Stimulated activated CD8-positive, alpha-beta memory T cell treated with anti-CD3 and anti-CD28 coated beads, Interleukin-12 subunit alpha, Interleukin-12 subunit beta, amount 100 ng/mL, for 24 hours (primary cell): ENCODE measurements around the gene TRABD.

Experiments
- DNase-seq: peaks from one replicate; pipeline ENCODE4 v3.0.0-alpha.2; 2020; ENCODE audit errors: extremely low read depth

Gene TRABD

DNA sequence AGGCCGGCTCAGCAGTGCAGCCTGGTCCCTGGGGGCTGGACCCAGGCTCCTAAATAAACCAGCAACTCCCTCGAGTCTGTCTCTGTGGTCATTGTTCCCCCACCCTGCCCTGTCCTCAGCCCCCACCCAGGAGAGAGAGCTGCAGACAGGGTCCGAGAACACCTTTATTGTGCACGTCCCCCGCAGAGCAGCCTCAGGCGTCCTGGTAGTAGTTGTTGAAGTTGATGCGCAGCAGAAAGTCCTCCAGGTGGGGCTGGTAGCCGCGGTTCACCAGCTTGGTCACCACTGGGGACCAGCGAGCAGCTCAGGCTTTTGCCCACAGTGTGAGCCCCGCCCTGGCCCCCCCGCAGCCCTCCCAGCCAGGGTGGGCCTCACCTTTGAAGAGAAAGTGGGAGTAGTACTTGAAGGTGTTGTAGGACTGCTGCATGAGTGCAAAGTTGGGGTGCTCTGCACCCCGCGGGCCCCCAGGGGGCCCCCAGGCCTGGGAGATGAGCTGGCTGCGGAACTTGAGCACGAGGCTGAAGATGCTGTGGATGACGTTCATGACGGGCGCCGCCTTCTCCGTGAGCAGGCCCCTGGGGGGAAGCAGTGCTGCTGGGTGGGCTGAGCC lies 31.9 kb downstream of the TRABD start:
- DNase-seq, result no peak

GRCh38 chr22:50218153-50218995 lies 32.7 kb downstream of the TRABD start:
- no peak for DNase-seq

DNA sequence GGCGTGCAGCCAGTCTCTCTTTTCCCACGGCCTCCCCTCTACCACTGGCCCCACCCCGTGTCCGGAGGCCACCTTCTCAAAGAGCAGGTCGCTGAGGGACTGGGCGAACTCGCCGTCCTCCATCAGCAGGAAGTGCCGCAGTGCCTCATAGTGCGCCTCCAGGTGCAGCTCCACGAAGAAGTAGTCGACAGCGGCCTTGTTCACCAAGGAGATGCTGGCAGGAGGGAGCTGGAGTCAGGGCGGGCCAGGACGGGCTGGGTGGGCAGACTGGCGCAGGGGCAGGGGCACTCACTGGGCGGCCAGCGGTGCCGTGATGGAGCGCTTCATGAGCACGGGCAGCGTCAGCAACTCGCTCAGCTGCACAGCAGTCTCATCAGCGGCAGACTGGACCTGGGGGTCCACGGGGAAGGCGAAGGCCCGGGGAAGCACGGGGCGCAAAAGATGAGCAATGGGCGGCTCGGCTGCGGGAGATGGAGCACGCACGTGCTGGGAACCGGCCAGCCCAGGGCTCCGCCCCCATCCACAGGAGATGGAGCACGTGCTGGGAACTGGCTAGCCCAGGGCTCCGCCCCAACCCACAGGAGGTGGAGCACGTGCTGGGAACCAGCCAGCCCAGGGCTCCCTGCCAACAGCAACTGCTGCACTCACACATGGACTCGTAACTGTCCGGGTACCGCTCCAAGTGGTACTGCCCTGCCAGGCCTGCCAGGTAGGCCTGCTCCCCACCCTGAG lies 33.4 kb downstream of the TRABD start:
- DNase-seq, result no peak

GRCh38 chr22:50219800-50220602 lies 34.3 kb downstream of the TRABD start:
- no peak for DNase-seq

DNA sequence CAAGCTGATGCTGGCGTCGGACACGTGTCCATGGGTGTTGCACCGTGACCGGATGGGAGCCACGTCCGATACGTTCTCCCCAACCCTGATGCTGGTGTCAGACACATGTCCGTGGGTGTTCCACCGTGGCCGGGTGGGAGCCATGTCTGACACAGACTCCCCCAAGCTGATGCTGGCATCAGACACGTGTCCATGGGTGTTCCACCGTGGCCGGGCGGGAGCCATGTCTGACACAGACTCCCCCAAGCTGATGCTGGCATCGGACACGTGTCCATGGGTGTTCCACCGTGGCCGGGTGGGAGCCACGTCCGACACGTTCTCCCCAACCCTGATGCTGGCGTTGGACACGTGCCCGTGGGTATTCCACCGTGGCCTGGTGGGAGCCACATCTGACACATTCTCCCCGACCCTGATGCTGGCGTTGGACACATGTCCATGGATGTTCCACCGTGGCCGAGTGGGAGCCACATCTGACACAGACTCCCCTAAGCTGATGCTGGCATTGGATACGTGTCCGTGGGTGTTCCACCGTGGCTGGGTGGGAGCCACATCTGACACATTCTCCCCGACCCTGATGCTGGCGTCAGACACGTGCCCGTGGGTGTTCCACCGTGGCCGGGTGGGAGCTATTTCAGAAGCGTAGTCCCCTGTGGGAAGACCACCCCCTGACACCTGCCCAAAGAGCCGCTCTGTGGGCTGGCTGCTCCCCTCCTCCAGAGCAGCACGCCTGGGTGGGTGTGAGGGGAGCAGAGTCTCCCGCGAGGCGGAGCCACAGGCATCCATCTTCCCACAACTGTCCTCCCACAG lies 35.1 kb downstream of the TRABD start:
- DNase-seq, result no peak

- no peak for DNase-seq
Measured at GRCh38 chr22:50221410-50222300, 35.9 kb downstream of the TRABD start.

GRCh38 chr22:50222508-50222907 lies 36.8 kb downstream of the TRABD start:
- DNase-seq, result no peak

- DNase-seq, result no peak
Measured at GRCh38 chr22:50224071-50224470, 38.4 kb downstream of the TRABD start.

GRCh38 chr22:50225200-50225969 lies 39.7 kb downstream of the TRABD start:
- DNase-seq, result no peak

GRCh38 chr22:50226063-50226874 lies 40.6 kb downstream of the TRABD start:
- DNase-seq, result no peak

GRCh38 chr22:50226875-50227165 lies 41.1 kb downstream of the TRABD start:
- DNase-seq, result no peak

DNA sequence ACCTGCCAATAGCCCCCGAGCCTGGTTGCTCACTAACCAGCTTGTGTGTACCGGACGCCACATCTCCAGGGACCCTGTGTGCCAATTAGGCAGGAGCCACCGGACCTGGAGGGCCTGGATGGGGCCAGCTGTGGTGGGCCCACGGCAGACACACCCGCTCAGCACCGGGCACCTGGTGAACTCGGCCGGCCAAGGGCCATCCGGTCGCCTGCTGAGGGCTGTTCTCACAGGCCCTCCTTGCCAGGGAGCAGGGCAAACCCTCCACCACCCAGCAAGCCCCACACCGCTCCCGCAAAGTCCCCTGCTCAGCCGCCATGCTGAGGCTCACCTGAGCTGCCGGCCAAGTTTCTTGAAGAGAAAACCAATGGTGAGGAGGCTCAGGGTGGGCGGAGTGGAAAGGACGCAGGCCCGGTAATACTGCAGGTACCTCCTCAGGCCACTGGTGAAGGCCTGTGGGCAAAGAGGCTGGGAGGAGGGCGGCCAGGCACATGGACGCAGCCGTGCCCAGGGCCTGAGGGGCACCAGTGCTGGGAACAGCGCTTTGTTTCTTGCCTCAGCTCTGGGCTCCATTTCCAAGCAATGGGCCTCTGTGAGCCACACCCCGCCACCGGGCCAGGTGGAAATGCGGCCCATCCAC lies 42.0 kb downstream of the TRABD start:
- no peak for DNase-seq

- DNase-seq, result no peak
Measured at GRCh38 chr22:50228366-50228765, 42.7 kb downstream of the TRABD start.

- no peak for DNase-seq
Measured at GRCh38 chr22:50229370-50229769, 43.7 kb downstream of the TRABD start.

DNA sequence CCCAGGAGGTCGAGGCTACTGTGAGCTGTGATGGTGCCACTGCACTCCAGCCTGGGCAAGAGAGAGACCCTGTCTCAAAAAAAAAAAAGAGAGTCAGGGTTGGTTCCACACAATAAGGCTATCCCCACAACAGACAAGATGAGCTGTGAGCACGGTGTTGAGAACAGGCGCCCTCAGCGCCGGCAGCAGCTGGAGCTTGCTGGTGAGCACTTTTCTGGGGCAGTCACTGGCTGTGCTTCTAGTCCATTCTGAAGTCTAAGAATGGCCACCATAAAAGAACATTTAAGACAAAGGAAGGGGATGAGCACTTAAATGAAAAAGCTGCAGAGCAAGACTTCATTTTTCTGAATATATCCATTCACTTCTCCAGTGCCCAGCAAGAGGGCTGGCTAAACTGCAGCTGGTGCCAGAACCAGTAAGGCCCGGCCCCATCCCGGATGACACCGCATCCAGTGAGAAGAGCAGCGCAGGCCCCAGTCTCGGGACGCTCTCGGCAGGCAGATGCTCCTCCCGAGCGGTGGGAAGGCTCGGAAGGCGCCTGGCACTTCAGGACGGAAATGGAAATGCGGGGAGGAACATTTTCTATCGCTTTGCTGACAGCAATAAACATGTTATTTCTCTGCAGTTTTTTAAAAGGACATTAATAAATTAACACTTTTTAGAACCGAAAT lies 46.9 kb downstream of the TRABD start:
- no peak for DNase-seq

DNA sequence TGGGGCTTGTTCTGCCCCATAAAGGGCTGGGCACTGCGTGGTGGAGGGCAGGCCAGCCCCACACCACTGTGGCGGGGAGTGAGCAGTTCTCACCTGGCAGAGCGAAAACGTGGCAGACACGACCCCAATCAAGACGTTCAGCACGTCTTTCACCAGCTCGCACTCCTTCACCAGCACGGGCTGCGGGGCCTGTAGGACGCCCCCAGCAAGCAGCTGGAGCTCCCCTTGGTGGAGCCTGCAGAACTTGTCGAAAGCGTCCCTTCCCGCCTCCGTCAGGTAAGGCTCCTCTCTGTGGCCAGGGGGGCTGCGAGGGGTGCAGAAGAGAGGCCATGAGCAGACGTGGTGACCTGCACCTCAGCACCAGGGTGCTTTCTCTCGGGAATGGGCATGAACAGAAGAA lies 47.5 kb downstream of the TRABD start:
- no peak for DNase-seq

- no peak for DNase-seq
Measured at GRCh38 chr22:50236731-50237409, 51.2 kb downstream of the TRABD start.
